ENCODE measurements around the gene TRABD2A. TPM values are rescaled to one million over a fixed set of nuclear protein-coding genes. Genes with fewer than 3 reads are reported as not detected.

Gene TRABD2A, protein sequence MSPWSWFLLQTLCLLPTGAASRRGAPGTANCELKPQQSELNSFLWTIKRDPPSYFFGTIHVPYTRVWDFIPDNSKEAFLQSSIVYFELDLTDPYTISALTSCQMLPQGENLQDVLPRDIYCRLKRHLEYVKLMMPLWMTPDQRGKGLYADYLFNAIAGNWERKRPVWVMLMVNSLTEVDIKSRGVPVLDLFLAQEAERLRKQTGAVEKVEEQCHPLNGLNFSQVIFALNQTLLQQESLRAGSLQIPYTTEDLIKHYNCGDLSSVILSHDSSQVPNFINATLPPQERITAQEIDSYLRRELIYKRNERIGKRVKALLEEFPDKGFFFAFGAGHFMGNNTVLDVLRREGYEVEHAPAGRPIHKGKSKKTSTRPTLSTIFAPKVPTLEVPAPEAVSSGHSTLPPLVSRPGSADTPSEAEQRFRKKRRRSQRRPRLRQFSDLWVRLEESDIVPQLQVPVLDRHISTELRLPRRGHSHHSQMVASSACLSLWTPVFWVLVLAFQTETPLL
- total RNA-seq, result 1.1 and 2.2 TPM in 2 replicates

DNA sequence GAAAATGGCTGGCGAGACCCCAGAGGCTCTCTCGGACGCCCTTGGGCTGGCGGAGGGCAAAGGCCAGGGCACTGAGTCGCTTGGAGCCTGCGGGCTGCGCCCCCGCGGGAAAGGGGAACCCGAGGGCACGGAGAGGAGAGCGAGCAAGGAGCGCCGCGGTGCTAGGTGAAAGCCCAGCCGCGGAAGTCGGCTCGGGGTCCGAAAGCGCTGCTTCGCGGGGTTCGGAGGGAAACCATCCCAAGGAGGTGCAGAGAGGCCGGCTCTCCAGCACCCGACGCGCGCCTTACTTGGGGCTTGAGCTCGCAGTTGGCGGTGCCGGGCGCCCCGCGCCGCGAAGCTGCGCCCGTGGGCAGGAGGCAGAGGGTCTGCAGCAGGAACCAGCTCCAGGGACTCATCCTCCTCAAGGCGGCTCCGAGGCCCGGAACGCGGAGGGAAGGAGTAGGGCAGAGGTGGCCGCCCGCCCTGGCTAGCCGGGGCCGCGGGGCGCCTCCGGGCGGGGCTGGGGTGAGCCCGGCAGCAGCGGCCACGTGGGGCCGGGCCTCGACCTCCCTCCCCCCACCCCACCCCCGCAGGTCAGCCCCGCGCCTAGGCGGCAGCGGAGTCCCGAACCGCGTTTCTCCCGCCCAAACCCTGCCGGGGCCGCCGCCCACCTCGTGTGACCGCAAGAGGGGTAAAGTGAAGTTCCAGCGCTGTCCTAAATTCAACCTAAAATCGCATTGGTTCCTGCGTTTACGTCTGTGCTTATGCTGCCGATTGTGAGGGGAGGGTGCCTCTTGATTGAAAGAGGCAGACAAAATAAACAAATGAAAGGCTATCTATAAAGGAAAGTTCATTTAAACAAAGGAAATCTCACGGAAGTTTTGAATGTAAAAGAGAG is at the start of gene TRABD2A:
TRABD2A (minus strand) TSS at position 440 of the 877 bp plus-strand sequence; CDS start at position 395, 45 bp downstream.

DNA sequence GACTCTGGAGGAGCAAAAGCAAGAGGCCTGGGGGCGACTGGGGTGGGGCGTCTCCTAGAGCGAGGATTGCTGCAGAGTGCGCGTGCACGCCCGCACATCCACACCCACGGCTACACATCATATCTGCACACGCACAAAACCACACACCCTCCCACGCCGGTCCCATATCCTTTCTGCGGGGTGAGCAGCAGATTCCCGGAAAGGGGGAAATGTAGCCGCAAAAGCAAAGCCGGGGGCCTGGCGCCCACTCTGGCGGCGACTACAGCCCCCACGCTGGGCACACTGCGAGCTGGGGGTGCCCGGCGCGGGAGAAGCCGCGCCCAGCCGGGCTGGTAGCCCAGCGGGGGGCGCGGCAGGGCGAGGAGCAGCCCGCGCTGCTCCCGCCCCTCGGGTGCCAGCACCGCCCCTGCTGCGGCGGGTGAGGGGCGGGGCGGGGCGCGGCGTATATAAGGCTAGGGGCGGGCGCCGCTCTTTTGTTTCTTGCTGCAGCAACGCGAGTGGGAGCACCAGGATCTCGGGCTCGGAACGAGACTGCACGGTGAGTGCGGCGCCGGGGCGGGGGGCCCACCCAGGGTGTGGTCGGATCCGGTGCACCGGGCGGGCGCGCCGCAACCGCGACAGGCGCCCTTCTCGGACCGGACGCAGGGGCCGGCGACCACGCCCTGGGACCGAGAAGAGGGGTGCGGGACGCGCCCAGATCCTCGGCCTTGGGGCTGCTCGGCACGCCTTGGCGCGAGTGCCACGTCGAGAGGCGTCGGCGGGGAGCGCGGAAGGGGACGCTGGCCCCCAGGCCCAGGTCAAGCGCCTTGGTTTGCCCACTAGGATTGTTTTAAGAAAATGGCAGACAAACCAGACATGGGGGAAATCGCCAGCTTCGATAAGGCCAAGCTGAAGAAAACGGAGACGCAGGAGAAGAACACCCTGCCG is 24.6 kb upstream of the TRABD2A start, which contains the start of gene TMSB10:
TMSB10 (plus strand) TSS at position 476 of the 927 bp plus-strand sequence.

Other genes starting within 250 kb of the TRABD2A start
- gene TMSB10, start 24.6 kb upstream of the TRABD2A start, total RNA-seq, result 7,898 and 10,549 TPM in 2 replicates
- 45.8 and 46.4 TPM in 2 replicates for gene KCMF1, start 90.1 kb upstream of the TRABD2A start, total RNA-seq